H1 (cell line): ENCODE results near the gene INSYN1. TPM values are rescaled to one million over a fixed set of nuclear protein-coding genes. Genes with fewer than 3 reads are reported as not detected.
"Not testable (repeated sequence)": the region's sequence is repeated elsewhere in the genome, so short reads cannot be mapped to it uniquely, and the experiment has no call there.

Source experiments
- CTCF ChIA-PET: fragments of 300-600 bp; sonication (Branson Sonifier 250); formaldehyde crosslinking; loops from one replicate; lab custom pipeline; 2021; ENCODE audit not compliant: partially characterized antibody; lab: Charles Lee
- POLR2A ChIA-PET: fragments of 300-600 bp; sonication (Branson Sonifier 250); formaldehyde crosslinking; loops from one replicate; lab custom pipeline; 2021; ENCODE audit warnings: inconsistent platforms; ENCODE audit not compliant: partially characterized antibody; lab: Charles Lee
- DNase-seq, 2 experiments: peaks; one replicate each; pipeline versions ENCODE4 v3.0.0 to v3.0.0-alpha.2; 2010 to 2022; ENCODE audit warnings: low spot score in 2 of 2, low read depth in 1 of 2, mixed read lengths in 1 of 2
- FAIRE-seq: peaks from 2 replicates; lab custom pipeline; 2011; peaks lifted over from hg19 to GRCh38; lab: Jason Lieb, UNC
- H2AFZ ChIP-seq: 2 replicates; pipeline ENCODE4 v1.8.1; 2012; ENCODE audit warnings: low read length, inconsistent platforms
- H2AK5ac ChIP-seq: 2 replicates; pipeline ENCODE4 v1.6.1; 2013; ENCODE audit warnings: low read depth, low read length
- H2BK120ac ChIP-seq: replicated peaks from 2 replicates; pipeline ENCODE3; 2013; ENCODE audit warnings: low read depth, low read length, inconsistent platforms
- H2BK12ac ChIP-seq: 2 replicates; pipeline ENCODE4 v1.6.1; 2013; ENCODE audit warnings: low read depth, low read length
- H2BK15ac ChIP-seq: 2 replicates; pipeline ENCODE4 v1.6.1; 2013; ENCODE audit warnings: low read length
- H2BK20ac ChIP-seq: 2 replicates; pipeline ENCODE4 v1.6.1; 2013; ENCODE audit warnings: low read length
- H2BK5ac ChIP-seq: 2 replicates; pipeline ENCODE4 v1.6.1; 2013; ENCODE audit warnings: low read depth, low read length
- H3K14ac ChIP-seq: 2 replicates; pipeline ENCODE4 v1.6.1; 2013; ENCODE audit warnings: inconsistent platforms; ENCODE audit not compliant: insufficient read length
- H3K18ac ChIP-seq: 2 replicates; pipeline ENCODE4 v1.6.1; 2013; ENCODE audit warnings: low read length; ENCODE audit errors: extremely low read depth
- H3K23ac ChIP-seq: 2 replicates; pipeline ENCODE4 v1.6.1; 2013; ENCODE audit warnings: inconsistent platforms; ENCODE audit not compliant: insufficient read length
- H3K23me2 ChIP-seq: 2 replicates; pipeline ENCODE4 v1.6.1; 2013; ENCODE audit warnings: low read depth, low read length
- H3K27ac ChIP-seq: 2 replicates; pipeline ENCODE4 v1.6.1; 2011; ENCODE audit warnings: low read depth, low read length, inconsistent platforms
- H3K27me3 ChIP-seq, 4 experiments: replicated peaks in 1 of 4; 1 replicate in 1 of 4; 2 replicates in 3 of 4; pipeline versions ENCODE4 v1.6.1 to v1.8.1; 2011 to 2013; ENCODE audit warnings: low read length in 3 of 4, mild to moderate bottlenecking in 3 of 4, inconsistent platforms in 2 of 4, mixed read lengths in 2 of 4, moderate library complexity in 1 of 4; ENCODE audit not compliant: control insufficient read depth in 3 of 4, insufficient read depth in 3 of 4; ENCODE audit errors: extremely low read depth in 1 of 4
- H3K36me3 ChIP-seq, 4 experiments: 2 replicates each; pipeline versions ENCODE4 v1.6.1 to v1.8.1; 2011 to 2013; ENCODE audit warnings: mild to moderate bottlenecking in 4 of 4, low read length in 3 of 4, moderate library complexity in 2 of 4, control low read depth in 1 of 4, inconsistent platforms in 1 of 4; ENCODE audit not compliant: insufficient read depth in 4 of 4, control insufficient read depth in 2 of 4
- H3K4ac ChIP-seq: replicated peaks from 2 replicates; pipeline ENCODE3; 2013; ENCODE audit warnings: low read length, low read depth, mixed read lengths, inconsistent platforms; ENCODE audit not compliant: insufficient read length
- H3K4me1 ChIP-seq, 4 experiments: replicated peaks in 1 of 4; 1 replicate in 1 of 4; 2 replicates in 3 of 4; pipeline versions ENCODE4 v1.6.1 to v1.8.1; 2011 to 2013; ENCODE audit warnings: low read length in 3 of 4, inconsistent platforms in 2 of 4, mixed read lengths in 1 of 4; ENCODE audit not compliant: insufficient read depth in 4 of 4, control insufficient read depth in 3 of 4
- H3K4me2 ChIP-seq, 2 experiments: 2 replicates each; pipeline versions ENCODE4 v1.6.1 to v1.8.1; 2011 to 2013; ENCODE audit warnings: low read depth in 2 of 2, low read length in 2 of 2, control low read depth in 1 of 2, inconsistent platforms in 1 of 2, mild to moderate bottlenecking in 1 of 2; ENCODE audit not compliant: insufficient read depth in 1 of 2
- H3K4me3 ChIP-seq, 4 experiments: fragments of 200-600, 300-600 bp in 1 of 4; sonication (generic), shearing (Covaris generic), sonication (Bioruptor Twin) in 1 of 4; 2 replicates each; pipeline versions ENCODE4 v1.5.1 to v1.8.1; 2011 to 2016; ENCODE audit warnings: low read length in 4 of 4, low read depth in 3 of 4, control low read depth in 2 of 4, inconsistent platforms in 2 of 4, mild to moderate bottlenecking in 2 of 4, mixed read lengths in 1 of 4, moderate library complexity in 1 of 4; ENCODE audit not compliant: insufficient read depth in 2 of 4; ENCODE audit errors: extremely low read depth in 1 of 4
- H3K56ac ChIP-seq: replicated peaks from 2 replicates; pipeline ENCODE3; 2013; ENCODE audit warnings: low read depth, mild to moderate bottlenecking, mixed read lengths, low read length, inconsistent platforms; ENCODE audit not compliant: insufficient read length
- H3K79me1 ChIP-seq: 2 replicates; pipeline ENCODE4 v1.6.1; 2013; ENCODE audit warnings: low read depth, low read length, control low read depth
- H3K79me2 ChIP-seq, 2 experiments: 2 replicates each; pipeline versions ENCODE4 v1.6.1 to v1.8.1; 2012 to 2013; ENCODE audit warnings: low read length in 2 of 2, mild to moderate bottlenecking in 2 of 2, inconsistent platforms in 1 of 2; ENCODE audit not compliant: insufficient read depth in 2 of 2, control insufficient read depth in 1 of 2
- H3K9ac ChIP-seq, 4 experiments: replicated peaks in 1 of 4; 1 replicate in 1 of 4; 2 replicates in 3 of 4; pipeline versions ENCODE4 v1.6.1 to v1.8.1; 2011 to 2013; ENCODE audit warnings: low read depth in 3 of 4, low read length in 3 of 4, control low read depth in 2 of 4, mild to moderate bottlenecking in 2 of 4, moderate library complexity in 2 of 4, inconsistent platforms in 1 of 4; ENCODE audit errors: extremely low read depth in 1 of 4
- H3K9me3 ChIP-seq, 2 experiments: 2 replicates each; pipeline versions ENCODE4 v1.6.1 to v1.8.1; 2012 to 2013; ENCODE audit warnings: mild to moderate bottlenecking in 2 of 2, moderate library complexity in 2 of 2, control low read depth in 1 of 2, inconsistent platforms in 1 of 2, low read depth in 1 of 2, low read length in 1 of 2, mixed read lengths in 1 of 2; ENCODE audit not compliant: insufficient read depth in 2 of 2
- H4K20me1 ChIP-seq, 2 experiments: replicated peaks in 1 of 2; 2 replicates each; pipeline versions ENCODE3 to v1.8.1; 2011 to 2013; ENCODE audit warnings: inconsistent platforms in 2 of 2, low read length in 2 of 2, mild to moderate bottlenecking in 1 of 2; ENCODE audit not compliant: insufficient read depth in 2 of 2, control insufficient read depth in 1 of 2
- H4K5ac ChIP-seq: 2 replicates; pipeline ENCODE4 v1.6.1; 2013; ENCODE audit warnings: low read length, low read depth, mixed read lengths, inconsistent platforms; ENCODE audit not compliant: insufficient read length
- H4K8ac ChIP-seq: 2 replicates; pipeline ENCODE4 v1.8.0; 2013; ENCODE audit warnings: mild to moderate bottlenecking, moderate library complexity, low read length, inconsistent platforms; ENCODE audit not compliant: insufficient read depth; ENCODE audit errors: extremely low read depth
- H4K91ac ChIP-seq: replicated peaks from 2 replicates; pipeline ENCODE3; 2013; ENCODE audit warnings: low read length, mixed read lengths, inconsistent platforms; ENCODE audit not compliant: insufficient read length
- WGBS, 2 experiments: shearing (Covaris generic) in 1 of 2; methylation state at CpG; one replicate each; pipeline versions ENCODE4 v1.1.6 to v1.1.7; 2013 to 2015; ENCODE audit warnings: low lambda C conversion rate in 2 of 2, mixed read lengths in 2 of 2, inconsistent platforms in 1 of 2, low coverage in 1 of 2, missing lambda C conversion rate in 1 of 2; ENCODE audit not compliant: insufficient replicate concordance in 2 of 2, insufficient coverage in 1 of 2, insufficient read length in 1 of 2; ENCODE audit errors: extremely low coverage in 1 of 2, missing lambda C conversion rate in 1 of 2; 5-methylcytosine and 5-hydroxymethylcytosine counted together
- polyA plus RNA-seq, 7 experiments: library from polyadenylated mRNA; depleted of rRNA in 3 of 7; stranded (reverse) in 5 of 7; unstranded in 2 of 7; fragments of >200 nt in 5 of 7; fragments of 200-250 nt in 2 of 7; gene quantifications; 1 replicate in 5 of 7; 2 replicates in 1 of 7; 4 replicates in 1 of 7; pipeline versions ENCODE4 v1.2.1 to v1.2.3, GENCODE V29; 2011 to 2013; ENCODE audit warnings: missing spikeins in 2 of 7, mixed read lengths in 2 of 7
- total RNA-seq: library from RNA; stranded (reverse); fragmentation: NEBNext Ultra II Directional; extraction: Animal tissue kit (Norgen Biotek cat#: 25700); gene quantifications from 2 replicates; pipeline ENCODE4 v1.2.1, GENCODE V29; 2021

INSYN1 gene
- total and polyA plus RNA-seq, 2 of the 8 experiments (the other 6 are each of a cell fraction or from before 2014, with no cell fraction given) = 7.2 to 10.2 TPM

GRCh38 chr15:73732051-73732450, 21.1 kb downstream of the INSYN1 start:
- not testable (repeated sequence) for H4K5ac ChIP-seq, H3K4me3 ChIP-seq, H2BK120ac ChIP-seq, H3K9ac ChIP-seq, H2AFZ ChIP-seq, H3K4me2 ChIP-seq, H2AK5ac ChIP-seq, FAIRE-seq, H3K27me3 ChIP-seq, H3K4me1 ChIP-seq, H3K23ac ChIP-seq, H3K14ac ChIP-seq, H3K9me3 ChIP-seq, H3K23me2 ChIP-seq, H3K27ac ChIP-seq, H2BK12ac ChIP-seq, H4K8ac ChIP-seq, H2BK5ac ChIP-seq, H3K56ac ChIP-seq, H3K79me2 ChIP-seq, H4K20me1 ChIP-seq, H3K18ac ChIP-seq, H2BK20ac ChIP-seq, H3K36me3 ChIP-seq, H3K79me1 ChIP-seq, H4K91ac ChIP-seq, H2BK15ac ChIP-seq, H3K4ac ChIP-seq, DNase-seq
- POLR2A ChIA-PET = interaction anchor here (1.4 to 1.9 kb wide), 2 partner anchors 12 to 20 kb away, joined by 3 to 10 read pairs; no protein-coding TSS in a partner anchor
- CTCF ChIA-PET = interaction anchor here (1.1 to 4.0 kb wide), 10 partner anchors 10 to 141 kb away, joined by 3 to 18 read pairs (median 4); partner anchors contain the start of gene TBC1D21
- 97% methylated on average over 17 of the region's 29 CpGs; no CpG with 5 or more reads in 1 of the 2 experiments for WGBS, 2 experiments
